A673 (cell line): ENCODE data around the gene LY6G5C. TPM values are rescaled to one million over a fixed set of nuclear protein-coding genes. Genes with fewer than 3 reads are reported as not detected.

ENCODE experiments used
- BruUV-seq: library from RNA; stranded (reverse); fragments of 400-500 nt; replicated peaks from 2 replicates; lab custom pipeline; 2021; lab: Mats Ljungman, UMichigan
- CTCF ChIA-PET: fragments of 300-600 bp; sonication (Branson Sonifier 250); formaldehyde crosslinking; loops from one replicate; lab custom pipeline; 2022; ENCODE audit warnings: antibody characterized with exemption; lab: Charles Lee
- POLR2A ChIA-PET: fragments of 300-600 bp; sonication (Branson Sonifier 250); formaldehyde crosslinking; loops from one replicate; lab custom pipeline; 2022; ENCODE audit warnings: antibody characterized with exemption; ENCODE audit not compliant: low non-redundant PET; lab: Charles Lee
- DNase-seq: peaks from one replicate; pipeline ENCODE4 v3.0.0-alpha.2; 2015; ENCODE audit warnings: low spot score
- H3K27ac ChIP-seq: fragments of 200-600 bp; sonication (generic); 2 replicates; pipeline ENCODE4 v1.5.1; 2016; ENCODE audit warnings: mixed run types, low read depth, mild to moderate bottlenecking, mixed read lengths, antibody characterized with exemption, low read length; ENCODE audit not compliant: poor library complexity, severe bottlenecking
- H3K27me3 ChIP-seq: fragments of 200-600 bp; sonication (generic); replicated peaks from 2 replicates; pipeline ENCODE4 v1.6.1; 2017; ENCODE audit warnings: mixed run types, low read depth, mild to moderate bottlenecking, mixed read lengths, antibody characterized with exemption, low read length; ENCODE audit not compliant: insufficient read depth, poor library complexity
- H3K36me3 ChIP-seq: fragments of 200-600 bp; sonication (generic); 2 replicates; pipeline ENCODE4 v1.6.1; 2016; ENCODE audit warnings: mixed run types, mild to moderate bottlenecking, mixed read lengths, antibody characterized with exemption, low read length; ENCODE audit not compliant: insufficient read depth, poor library complexity, severe bottlenecking
- H3K4me1 ChIP-seq: fragments of 200-600 bp; sonication (generic); 2 replicates; pipeline ENCODE4 v1.6.1; 2017; ENCODE audit warnings: mixed run types, mild to moderate bottlenecking, mixed read lengths, antibody characterized with exemption, low read length; ENCODE audit not compliant: insufficient read depth, poor library complexity, severe bottlenecking
- H3K4me3 ChIP-seq: fragments of 200-600 bp; sonication (generic); 2 replicates; pipeline ENCODE4 v1.5.1; 2016; ENCODE audit warnings: low read depth, mixed run types, mild to moderate bottlenecking, mixed read lengths, low read length; ENCODE audit not compliant: poor library complexity, severe bottlenecking
- H3K9me3 ChIP-seq: fragments of 200-600 bp; sonication (generic); 2 replicates; pipeline ENCODE4 v1.6.1; 2016; ENCODE audit warnings: mixed run types, low read depth, mild to moderate bottlenecking, mixed read lengths, antibody characterized with exemption, low read length; ENCODE audit not compliant: poor library complexity, severe bottlenecking
- CTCF ChIP-seq: fragments of 300-800, 200-600 bp; sonication (generic); conservative IDR thresholded peaks from 2 replicates; pipeline ENCODE4 v1.5.1; 2017; ENCODE audit warnings: low read depth, mild to moderate bottlenecking, antibody characterized with exemption, low read length, moderate library complexity, mixed read lengths
- EZH2 ChIP-seq: fragments of 200-600 bp; sonication (generic); IDR thresholded peaks from 2 replicates; pipeline ENCODE4 v1.6.1; 2017; ENCODE audit warnings: borderline replicate concordance, low read depth, mild to moderate bottlenecking, mixed read lengths, antibody characterized with exemption, low read length; ENCODE audit not compliant: poor library complexity, severe bottlenecking
- intact Hi-C: fragments of 100-400 bp; cut with micrococcal nuclease; formaldehyde crosslinking; loops from one replicate; pipeline ENCODE4 v1.10.0; 2022; ENCODE audit not compliant: unreplicated experiment
- total RNA-seq: library from RNA; stranded (reverse); gene quantifications from 2 replicates; pipeline ENCODE4 v1.2.3, GENCODE V29; 2021

LY6G5C gene
- total RNA-seq, 1 experiment from 2014 or later = 6.8 TPM

- Histone ChIP-seq H3K4me1 (peaks cover 39% of the 10 kb centered on the region), H3K4me3 (peak overlapping the region; percentile 83), H3K27ac (peak overlapping the region; percentile 88), H3K9me3 (no peaks in the 10 kb centered on the region), H3K36me3 (peaks cover 19% of the 10 kb centered on the region), H3K27me3 (no peaks in the 10 kb centered on the region)
- intact Hi-C loops = loop anchor here (10.0 kb wide), 1 partner anchor 114 kb away; the partner anchor contains the start of genes ATP6V1G2, DDX39B and NFKBIL1
- ChIA-PET POLR2A (interaction anchor here (0.5 to 0.6 kb wide), 2 partner anchors 21 to 81 kb away, joined by 3 to 4 read pairs; partner anchors contain the start of gene MSH5), CTCF (no interaction called here)
- TF ChIP-seq EZH2 (no peak), CTCF (no peak)
- no TSS peak for BruUV-seq
- no peak for DNase-seq
Observed at GRCh38 chr6:31658983-31659648, 21.8 kb downstream of the LY6G5C start.

GRCh38 chr6:31658158-31658688 is 22.6 kb downstream of the LY6G5C start:
- TF ChIP-seq CTCF (no peak), EZH2 (no peak)
- Histone ChIP-seq H3K27me3 (no peaks in the 10 kb centered on the region), H3K36me3 (peaks cover 15% of the 10 kb centered on the region), H3K27ac (peak overlapping the region; percentile 88), H3K9me3 (no peaks in the 10 kb centered on the region), H3K4me3 (peak overlapping the region; percentile 83), H3K4me1 (peaks cover 33% of the 10 kb centered on the region)
- no peak for DNase-seq
- intact Hi-C loops = loop anchor here (10.0 kb wide), 1 partner anchor 113 kb away; the partner anchor contains the start of genes ATP6V1G2, DDX39B and NFKBIL1
- ChIA-PET CTCF (no interaction called here), POLR2A (interaction anchor here (0.6 kb wide), 1 partner anchor 162 kb away, joined by 4 read pairs; no protein-coding TSS in a partner anchor)
- BruUV-seq = no TSS peak

- peak overlapping the region; percentile 88 for H3K27ac ChIP-seq
- POLR2A ChIA-PET = interaction anchor here (0.6 kb wide), 1 partner anchor 162 kb away, joined by 4 read pairs; no protein-coding TSS in a partner anchor
- BruUV-seq = no TSS peak
Observed at GRCh38 chr6:31657406-31658157, 23.3 kb downstream of the LY6G5C start.

More at GRCh38 chr6:31657406-31658157, 23.3 kb downstream of the LY6G5C start:
- intact Hi-C loops = loop anchor here (10.0 kb wide), 1 partner anchor 113 kb away; the partner anchor contains the start of genes ATP6V1G2, DDX39B and NFKBIL1
- CTCF ChIA-PET = no interaction called here
- TF ChIP-seq CTCF = no peak
- no peak for TF ChIP-seq EZH2
- Histone ChIP-seq H3K9me3 (no peaks in the 10 kb centered on the region), H3K36me3 (peaks cover 11% of the 10 kb centered on the region), H3K4me1 (peaks cover 28% of the 10 kb centered on the region), H3K4me3 (peak overlapping the region; percentile 83), H3K27me3 (no peaks in the 10 kb centered on the region)
- no peak for DNase-seq
